ENCODE results near the gene ALDH1L1.

DNA sequence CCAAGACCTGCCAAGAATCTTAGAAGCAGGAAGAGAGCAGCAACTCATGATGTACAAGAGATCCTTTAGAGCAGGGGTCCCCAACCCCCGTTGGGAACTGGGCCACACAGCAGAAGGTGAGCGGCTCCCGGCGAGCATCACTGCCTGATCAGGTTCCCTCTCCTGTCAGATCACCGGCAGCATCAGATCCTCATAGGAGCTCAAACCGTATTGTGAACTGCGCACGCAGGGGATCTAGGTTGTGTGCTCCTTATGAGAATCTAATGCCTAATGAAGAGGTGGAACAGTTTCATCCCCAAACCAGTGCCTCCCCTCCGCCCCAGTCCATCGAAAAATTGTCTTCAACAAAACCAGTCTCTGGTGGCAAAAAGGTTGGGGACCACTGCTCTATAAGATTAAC is 110.2 kb downstream of the ALDH1L1 start:
- TF ChIP-seq, protein P1, sequence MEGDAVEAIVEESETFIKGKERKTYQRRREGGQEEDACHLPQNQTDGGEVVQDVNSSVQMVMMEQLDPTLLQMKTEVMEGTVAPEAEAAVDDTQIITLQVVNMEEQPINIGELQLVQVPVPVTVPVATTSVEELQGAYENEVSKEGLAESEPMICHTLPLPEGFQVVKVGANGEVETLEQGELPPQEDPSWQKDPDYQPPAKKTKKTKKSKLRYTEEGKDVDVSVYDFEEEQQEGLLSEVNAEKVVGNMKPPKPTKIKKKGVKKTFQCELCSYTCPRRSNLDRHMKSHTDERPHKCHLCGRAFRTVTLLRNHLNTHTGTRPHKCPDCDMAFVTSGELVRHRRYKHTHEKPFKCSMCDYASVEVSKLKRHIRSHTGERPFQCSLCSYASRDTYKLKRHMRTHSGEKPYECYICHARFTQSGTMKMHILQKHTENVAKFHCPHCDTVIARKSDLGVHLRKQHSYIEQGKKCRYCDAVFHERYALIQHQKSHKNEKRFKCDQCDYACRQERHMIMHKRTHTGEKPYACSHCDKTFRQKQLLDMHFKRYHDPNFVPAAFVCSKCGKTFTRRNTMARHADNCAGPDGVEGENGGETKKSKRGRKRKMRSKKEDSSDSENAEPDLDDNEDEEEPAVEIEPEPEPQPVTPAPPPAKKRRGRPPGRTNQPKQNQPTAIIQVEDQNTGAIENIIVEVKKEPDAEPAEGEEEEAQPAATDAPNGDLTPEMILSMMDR (IDR thresholded peaks at IDR 0.05), result no peak
- TF ChIP-seq POLR2A (IDR thresholded peaks at IDR 0.05) (no peak), POLR2AphosphoS5 (IDR thresholded peaks at IDR 0.05) (no peak), EP300 (IDR thresholded peaks at IDR 0.05) (no peak)

Data from stomach (tissue), 4 donors.